Measurements from ENCODE around the gene UBE2K.
"Not testable (repeated sequence)": the region's sequence is repeated elsewhere in the genome, so short reads cannot be mapped to it uniquely, and the experiment has no call there.

The UBE2K gene

DNA sequence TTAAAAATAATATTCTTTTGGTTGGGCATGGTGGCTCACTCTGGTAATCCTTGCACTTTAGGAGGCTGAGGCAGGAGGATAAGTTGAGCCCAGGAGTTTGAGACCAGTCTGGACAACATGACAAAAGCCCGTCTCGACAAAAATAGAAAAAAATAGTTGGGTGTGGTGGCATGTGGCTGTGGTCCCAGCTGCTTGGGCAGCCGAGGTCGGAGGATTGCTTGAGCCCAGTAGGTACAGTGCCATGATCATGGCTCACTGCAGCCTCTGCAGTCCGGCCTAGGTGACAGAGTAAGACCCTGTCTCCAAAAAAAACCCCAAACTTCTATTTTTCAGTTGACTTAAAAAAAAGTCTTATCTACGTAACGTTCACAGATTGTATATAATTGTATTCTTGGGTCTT, 23.9 kb downstream of the UBE2K start:
- Mint-ChIP-seq H3K4me1 (ENCODE audit: low read depth) (peaks cover 55% of the 10 kb centered on the region), H3K27me3 (no peaks in the 10 kb centered on the region), H3K36me3 (ENCODE audit: low read depth) (peaks cover 51% of the 10 kb centered on the region), H3K9me3 (no peaks in the 10 kb centered on the region), H3K27ac (peak overlapping the region; percentile 16), H3K4me3 (no peak overlapping the region)
- intact Hi-C loops (cut with micrococcal nuclease), result no loop called here

DNA sequence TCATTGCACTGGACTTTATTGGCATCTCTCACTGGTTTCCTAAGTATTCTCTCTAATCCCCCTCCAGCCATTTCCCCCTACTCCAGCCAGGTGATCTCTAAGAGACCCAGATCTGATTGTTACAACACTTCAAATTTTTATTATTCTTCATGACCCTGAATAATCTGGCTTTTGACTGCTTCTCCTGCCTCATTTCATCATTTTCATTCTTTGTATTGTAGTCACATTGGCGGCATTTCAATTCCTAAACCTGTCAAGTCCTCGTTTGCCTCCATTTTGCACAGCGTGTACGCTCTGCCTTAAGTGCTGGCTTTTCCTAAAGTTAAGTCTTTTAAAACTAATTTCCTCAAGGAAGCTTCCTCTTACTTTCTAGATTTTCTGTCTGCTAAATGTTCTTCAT, 31.6 kb downstream of the UBE2K start:
- H3K9me3 Mint-ChIP-seq, result no peaks in the 10 kb centered on the region
- H3K4me1 Mint-ChIP-seq (ENCODE audit: low read depth), result peaks cover 33% of the 10 kb centered on the region
- intact Hi-C loops (cut with micrococcal nuclease), result no loop called here

DNA sequence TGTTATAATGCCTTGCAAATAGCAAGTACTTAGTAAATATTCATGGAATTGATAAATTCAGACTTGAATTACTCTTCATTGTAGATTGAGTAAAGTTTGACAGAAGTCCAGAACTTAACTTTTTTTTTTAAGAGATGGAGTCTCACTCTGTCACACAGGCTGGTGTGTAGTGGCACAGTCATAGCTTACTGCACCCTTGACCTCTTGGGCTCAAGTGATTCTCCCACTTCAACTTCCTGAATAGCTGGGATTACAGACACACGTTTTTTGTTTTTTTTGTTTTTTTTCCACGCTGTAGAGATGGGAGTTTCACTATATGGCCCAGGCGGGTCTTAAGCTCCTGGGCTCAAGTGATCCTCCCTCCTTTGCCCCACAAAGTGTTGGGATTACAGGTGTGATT, 32.1 kb downstream of the UBE2K start:
- Mint-ChIP-seq H3K36me3 (ENCODE audit: low read depth) (peaks cover 37% of the 10 kb centered on the region), H3K9me3 (no peaks in the 10 kb centered on the region), H3K4me3 (no peak overlapping the region), H3K27me3 (no peaks in the 10 kb centered on the region), H3K4me1 (ENCODE audit: low read depth) (peaks cover 29% of the 10 kb centered on the region), H3K27ac (peak overlapping the region; percentile 39)
- intact Hi-C loops (cut with micrococcal nuclease), result no loop called here

More for the DNA sequence above, 31.6 kb downstream of the UBE2K start:
- Mint-ChIP-seq H3K27me3 (no peaks in the 10 kb centered on the region), H3K36me3 (ENCODE audit: low read depth) (peaks cover 37% of the 10 kb centered on the region), H3K27ac (no peak overlapping the region), H3K4me3 (no peak overlapping the region)

DNA sequence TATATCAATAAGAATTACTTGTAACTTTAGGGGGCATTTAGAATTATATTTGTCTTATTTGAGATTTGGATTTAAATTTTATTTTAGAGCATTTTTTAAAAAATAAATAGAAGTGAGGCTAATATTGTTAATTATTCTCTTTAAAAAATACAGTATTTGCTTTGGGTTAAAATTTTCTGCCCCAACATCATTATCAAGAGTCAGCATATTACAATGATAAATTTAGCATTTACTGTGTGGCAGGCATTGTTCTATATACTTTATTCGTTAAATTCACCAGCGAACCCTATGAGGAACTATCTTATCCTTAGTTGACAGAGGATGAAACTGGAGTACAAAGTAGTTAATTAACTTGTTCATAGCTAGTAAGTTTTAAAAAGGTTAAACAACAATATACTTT, 34.0 kb downstream of the UBE2K start:
- Mint-ChIP-seq H3K27me3 (no peaks in the 10 kb centered on the region), H3K36me3 (ENCODE audit: low read depth) (peaks cover 27% of the 10 kb centered on the region)

DNA sequence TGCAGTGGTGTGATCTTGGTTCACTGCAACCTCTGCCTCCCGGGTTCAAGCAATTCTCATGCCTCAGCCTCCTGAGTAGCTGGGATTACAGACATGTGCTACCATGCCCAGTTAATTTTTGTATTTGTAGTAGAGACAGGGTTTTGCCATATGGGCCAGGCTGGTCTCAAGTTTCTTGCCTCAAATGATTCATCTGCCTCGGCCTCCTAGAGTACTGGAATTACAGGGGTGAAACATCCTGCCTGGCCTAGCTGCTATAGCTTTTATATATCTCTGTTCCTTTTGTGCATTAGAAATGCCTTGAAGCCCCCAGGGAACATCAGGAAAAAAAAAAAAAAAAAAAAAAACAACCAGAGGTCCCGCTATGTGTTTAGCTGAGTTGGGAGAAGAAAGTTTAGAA, 34.8 kb downstream of the UBE2K start:
- Mint-ChIP-seq H3K36me3 (ENCODE audit: low read depth) (peaks cover 21% of the 10 kb centered on the region), H3K9me3 (no peaks in the 10 kb centered on the region), H3K4me1 (ENCODE audit: low read depth) (peaks cover 15% of the 10 kb centered on the region), H3K4me3 (no peak overlapping the region), H3K27me3 (no peaks in the 10 kb centered on the region), H3K27ac (no peak overlapping the region)
- intact Hi-C loops (cut with micrococcal nuclease), result no loop called here

More for the DNA sequence above, 34.0 kb downstream of the UBE2K start:
- H3K4me3 Mint-ChIP-seq, result no peak overlapping the region
- H3K4me1 Mint-ChIP-seq (ENCODE audit: low read depth), result peaks cover 15% of the 10 kb centered on the region
- no peaks in the 10 kb centered on the region for H3K9me3 Mint-ChIP-seq
- no peak overlapping the region for H3K27ac Mint-ChIP-seq
- intact Hi-C loops (cut with micrococcal nuclease), result no loop called here

DNA sequence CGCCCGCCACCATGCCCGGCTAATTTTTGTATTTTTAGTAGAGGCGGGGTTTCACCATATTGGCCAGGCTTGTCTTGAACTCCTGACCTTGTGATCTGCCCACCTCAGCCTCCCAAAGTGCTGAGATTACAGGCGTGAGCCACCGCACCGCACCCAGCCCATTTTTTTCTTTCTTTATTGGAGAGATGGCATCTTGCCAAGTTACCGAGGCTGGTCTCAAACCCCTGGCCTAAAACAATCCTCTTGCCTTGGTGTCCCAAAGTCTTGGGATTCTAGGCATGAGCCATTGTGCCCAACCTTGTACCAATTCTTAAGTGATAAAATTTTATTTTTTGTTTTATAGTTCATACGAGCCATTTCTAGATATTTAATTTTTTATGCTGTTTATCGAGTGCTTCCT, 41.7 kb downstream of the UBE2K start:
- not testable (repeated sequence) for H3K4me1 Mint-ChIP-seq (ENCODE audit: low read depth)

DNA sequence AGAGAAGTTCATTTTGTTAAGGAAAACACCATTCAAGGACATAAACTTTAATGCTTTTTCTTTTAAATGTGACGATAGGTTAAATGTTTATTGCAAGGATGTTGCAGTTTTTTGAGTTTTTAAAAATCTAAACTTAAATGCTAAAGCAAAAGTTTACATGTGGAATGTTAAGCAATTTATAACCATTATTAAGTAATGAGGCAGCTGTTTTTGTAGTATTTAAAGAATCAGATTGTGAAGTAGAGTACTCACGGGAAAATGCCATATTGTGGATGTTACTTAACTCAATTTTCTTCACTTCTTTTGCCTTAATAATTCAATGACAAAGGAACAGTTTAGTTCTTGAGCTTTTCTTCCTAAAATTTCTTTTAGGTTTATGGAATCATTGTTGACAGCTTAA, 43.5 kb downstream of the UBE2K start:
- no peaks in the 10 kb centered on the region for H3K4me1 Mint-ChIP-seq (ENCODE audit: low read depth)
- intact Hi-C loops (cut with micrococcal nuclease), result no loop called here
- H3K36me3 Mint-ChIP-seq (ENCODE audit: low read depth), result peaks cover 49% of the 10 kb centered on the region
- no peaks in the 10 kb centered on the region for H3K9me3 Mint-ChIP-seq
- H3K4me3 Mint-ChIP-seq, result no peak overlapping the region
- H3K27me3 Mint-ChIP-seq, result no peaks in the 10 kb centered on the region
- H3K27ac Mint-ChIP-seq, result no peak overlapping the region

More for the DNA sequence above, 41.7 kb downstream of the UBE2K start:
- H3K9me3 Mint-ChIP-seq; intact Hi-C loops (cut with micrococcal nuclease); H3K27me3 Mint-ChIP-seq; H3K27ac Mint-ChIP-seq; H3K4me3 Mint-ChIP-seq: not testable (repeated sequence)
- H3K36me3 Mint-ChIP-seq (ENCODE audit: low read depth), result peaks cover 42% of the 10 kb centered on the region

DNA sequence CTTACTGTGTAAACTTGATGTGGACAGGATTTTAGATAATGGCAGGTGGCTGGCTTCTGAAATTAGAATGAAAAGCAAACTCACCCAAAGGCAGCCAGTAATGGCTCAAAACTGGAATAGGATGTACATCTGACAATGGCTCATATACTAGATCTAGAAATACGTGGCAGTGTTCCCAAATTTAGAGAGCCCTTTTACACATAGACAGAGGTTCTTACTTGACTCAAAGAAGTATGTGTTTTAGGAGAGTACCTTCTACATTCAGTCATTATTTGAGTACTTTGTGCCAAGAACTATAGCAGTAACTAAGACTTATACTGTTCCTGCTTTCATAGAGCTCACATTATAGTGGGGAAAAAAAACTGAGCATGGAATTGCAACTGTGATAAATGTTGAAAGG, 48.0 kb downstream of the UBE2K start:
- peaks cover 61% of the 10 kb centered on the region for H3K36me3 Mint-ChIP-seq (ENCODE audit: low read depth)
- no peak overlapping the region for H3K27ac Mint-ChIP-seq

DNA sequence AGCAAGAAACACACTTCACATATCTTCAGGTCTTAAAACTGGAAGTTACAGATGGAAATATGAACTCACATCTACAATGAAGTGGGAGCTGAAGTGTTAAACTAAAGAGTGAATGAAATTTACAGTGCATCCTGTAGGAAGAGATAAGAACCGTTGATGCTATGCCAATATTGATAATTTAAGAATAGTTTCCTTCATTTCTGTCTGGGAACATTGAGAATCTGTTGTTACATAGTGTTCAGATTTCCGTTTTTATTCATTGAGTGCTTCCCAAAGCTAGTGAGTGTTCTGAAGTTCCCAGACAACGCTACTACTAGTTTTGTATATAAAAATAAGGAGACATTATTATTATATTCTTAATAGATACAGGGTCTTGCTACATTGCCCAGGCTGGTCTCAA, 52.3 kb downstream of the UBE2K start:
- Mint-ChIP-seq H3K4me1 (ENCODE audit: low read depth) (peaks cover 23% of the 10 kb centered on the region), H3K27ac (no peak overlapping the region), H3K36me3 (ENCODE audit: low read depth) (peaks cover 65% of the 10 kb centered on the region), H3K4me3 (no peak overlapping the region), H3K27me3 (no peaks in the 10 kb centered on the region), H3K9me3 (no peaks in the 10 kb centered on the region)
- intact Hi-C loops (cut with micrococcal nuclease), result no loop called here

More for the DNA sequence above, 48.0 kb downstream of the UBE2K start:
- Mint-ChIP-seq H3K4me3 (no peak overlapping the region), H3K27me3 (no peaks in the 10 kb centered on the region), H3K9me3 (no peaks in the 10 kb centered on the region), H3K4me1 (ENCODE audit: low read depth) (no peaks in the 10 kb centered on the region)
- intact Hi-C loops (cut with micrococcal nuclease), result no loop called here

DNA sequence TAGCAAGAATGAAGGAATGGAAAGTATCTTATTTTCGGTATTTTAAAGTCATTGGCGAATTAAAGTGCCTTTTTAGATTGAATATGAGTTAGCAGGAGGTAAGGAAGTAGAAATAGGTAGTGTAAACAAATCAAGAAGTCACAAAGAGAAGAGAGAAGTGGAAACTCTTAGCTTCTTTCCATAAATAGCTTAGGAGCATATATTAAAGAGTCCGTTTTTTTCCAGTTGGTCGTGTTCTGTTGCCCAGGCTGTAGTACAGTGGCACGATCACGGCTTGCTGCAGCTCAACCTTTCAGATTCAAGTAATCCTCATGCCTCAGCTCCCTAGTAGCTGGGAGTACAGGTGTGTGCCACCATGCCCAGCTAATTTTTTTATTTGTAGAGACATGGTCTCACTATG, 56.4 kb downstream of the UBE2K start:
- H3K9me3 Mint-ChIP-seq, result no peaks in the 10 kb centered on the region
- H3K4me1 Mint-ChIP-seq (ENCODE audit: low read depth), result peaks cover 23% of the 10 kb centered on the region
- no peaks in the 10 kb centered on the region for H3K27me3 Mint-ChIP-seq
- no peak overlapping the region for H3K27ac Mint-ChIP-seq
- intact Hi-C loops (cut with micrococcal nuclease), result no loop called here
- H3K36me3 Mint-ChIP-seq (ENCODE audit: low read depth), result peaks cover 78% of the 10 kb centered on the region
- H3K4me3 Mint-ChIP-seq, result no peak overlapping the region

DNA sequence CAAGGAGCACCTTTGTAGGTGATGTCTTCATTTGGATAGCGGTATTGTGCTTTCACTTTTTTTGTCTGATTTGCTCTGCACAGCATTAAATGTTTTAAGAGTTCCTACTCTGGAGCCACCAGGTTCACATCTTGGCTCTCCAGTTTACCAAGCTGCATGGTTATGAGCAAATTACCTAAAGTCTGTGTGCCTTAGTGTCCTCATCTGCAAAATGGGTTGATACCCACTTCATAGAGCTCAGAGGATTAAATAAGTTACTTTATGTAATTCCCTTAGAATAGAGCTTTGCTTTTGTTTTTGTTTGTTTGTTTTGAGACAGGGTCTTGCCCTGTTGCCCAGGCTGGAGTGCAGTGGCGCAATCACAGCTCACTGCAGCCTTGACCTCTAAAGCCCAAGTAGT, 58.2 kb downstream of the UBE2K start:
- H3K4me1 Mint-ChIP-seq (ENCODE audit: low read depth), result peaks cover 23% of the 10 kb centered on the region
- H3K27ac Mint-ChIP-seq, result no peak overlapping the region
- no peaks in the 10 kb centered on the region for H3K27me3 Mint-ChIP-seq
- no peaks in the 10 kb centered on the region for H3K9me3 Mint-ChIP-seq
- no peak overlapping the region for H3K4me3 Mint-ChIP-seq
- intact Hi-C loops (cut with micrococcal nuclease), result no loop called here
- H3K36me3 Mint-ChIP-seq (ENCODE audit: low read depth), result peaks cover 76% of the 10 kb centered on the region

DNA sequence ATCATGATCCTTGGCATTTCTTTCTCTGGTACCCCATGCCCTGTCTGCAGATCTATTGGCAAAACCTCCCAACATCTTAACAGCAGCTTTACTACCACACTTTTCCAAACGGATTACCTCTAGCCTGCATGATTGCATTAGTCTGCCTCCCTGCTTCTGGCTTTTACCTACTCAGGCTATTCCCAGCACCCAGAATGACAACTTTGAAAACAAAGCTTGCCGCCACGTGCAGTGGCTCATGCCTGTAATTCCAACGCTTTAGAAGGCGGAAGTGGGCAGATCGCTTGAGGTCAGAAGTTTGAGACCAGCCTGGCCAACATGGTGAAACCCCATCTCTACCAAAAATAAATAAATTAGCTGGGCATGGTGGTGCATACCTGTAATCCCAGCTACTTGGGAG, 60.2 kb downstream of the UBE2K start:
- H3K27me3 Mint-ChIP-seq, result no peaks in the 10 kb centered on the region
- H3K9me3 Mint-ChIP-seq, result no peaks in the 10 kb centered on the region
- peaks cover 73% of the 10 kb centered on the region for H3K36me3 Mint-ChIP-seq (ENCODE audit: low read depth)
- no peak overlapping the region for H3K4me3 Mint-ChIP-seq
- no peak overlapping the region for H3K27ac Mint-ChIP-seq
- intact Hi-C loops (cut with micrococcal nuclease), result no loop called here
- peaks cover 17% of the 10 kb centered on the region for H3K4me1 Mint-ChIP-seq (ENCODE audit: low read depth)

DNA sequence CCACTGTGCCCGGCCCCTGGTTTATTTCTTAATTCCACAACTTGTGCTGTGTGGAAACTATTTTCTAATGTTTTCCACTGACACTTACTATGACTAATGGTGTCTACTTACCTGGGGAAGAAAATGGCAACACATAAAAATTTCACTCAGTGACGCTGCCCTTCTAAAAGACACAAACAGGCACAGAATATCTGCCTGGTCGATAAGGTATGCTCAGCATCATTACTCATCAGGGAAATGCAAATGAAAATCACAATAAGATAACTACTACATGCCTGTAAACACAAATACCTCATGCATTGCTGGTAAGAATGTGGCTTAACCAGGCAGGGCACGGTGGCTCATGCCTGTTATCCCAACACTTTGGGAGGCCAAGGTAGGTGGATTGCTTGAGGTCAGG, 61.6 kb downstream of the UBE2K start:
- peaks cover 78% of the 10 kb centered on the region for H3K36me3 Mint-ChIP-seq (ENCODE audit: low read depth)
- intact Hi-C loops (cut with micrococcal nuclease), result no loop called here
- no peak overlapping the region for H3K27ac Mint-ChIP-seq
- H3K4me3 Mint-ChIP-seq, result no peak overlapping the region
- H3K9me3 Mint-ChIP-seq, result no peaks in the 10 kb centered on the region
- no peaks in the 10 kb centered on the region for H3K27me3 Mint-ChIP-seq
- peaks cover 3% of the 10 kb centered on the region for H3K4me1 Mint-ChIP-seq (ENCODE audit: low read depth)

DNA sequence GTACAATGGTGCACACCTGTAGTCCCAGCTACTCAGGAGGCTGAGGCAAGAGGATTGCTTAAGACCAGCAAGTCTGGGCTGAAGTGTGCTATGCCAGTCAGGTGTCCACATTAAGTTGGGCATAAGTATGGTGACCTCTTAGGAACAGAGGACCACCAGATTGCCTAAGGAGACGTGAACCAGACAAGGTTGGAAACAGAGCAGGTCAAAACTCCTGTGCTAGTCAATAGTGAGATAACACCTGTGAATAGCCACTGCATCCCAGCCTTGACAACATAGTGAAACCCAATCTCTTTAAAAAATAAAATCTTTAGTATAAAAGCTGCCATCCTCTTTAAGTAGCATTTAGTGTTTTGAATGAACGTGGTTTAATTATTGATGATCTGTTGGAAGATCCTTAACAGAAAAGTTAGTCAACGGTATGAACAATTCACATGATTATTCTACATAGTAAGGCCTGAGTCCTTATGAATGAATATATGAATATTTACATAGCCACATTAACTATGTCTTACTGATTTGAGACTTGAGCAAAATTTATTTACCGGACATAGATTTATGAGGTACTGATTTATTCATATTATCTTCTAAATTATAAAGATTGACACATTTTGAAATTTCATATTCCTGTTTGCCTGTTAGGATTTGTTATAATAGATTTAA, 63.2 kb downstream of the UBE2K start:
- no peaks in the 10 kb centered on the region for H3K9me3 Mint-ChIP-seq
- peaks cover 85% of the 10 kb centered on the region for H3K36me3 Mint-ChIP-seq (ENCODE audit: low read depth)

More for the DNA sequence above, 63.2 kb downstream of the UBE2K start:
- Mint-ChIP-seq H3K27ac (no peak overlapping the region), H3K27me3 (no peaks in the 10 kb centered on the region), H3K4me1 (ENCODE audit: low read depth) (no peaks in the 10 kb centered on the region), H3K4me3 (no peak overlapping the region)
- intact Hi-C loops (cut with micrococcal nuclease), result no loop called here
